HL-60 (cell line): ENCODE results near the gene ERAP2.

Source experiments
- DNase-seq, 2 experiments: peaks; one replicate each; pipeline ENCODE4 v3.0.0-alpha.2; 2010 to 2020; ENCODE audit warnings: low read depth in 1 of 2, low spot score in 1 of 2
- H3K27ac ChIP-seq: fragments of 250-450 bp; sonication (Bioruptor Pico); replicated peaks from 2 replicates; pipeline ENCODE4 v1.5.1; 2020; ENCODE audit warnings: mild to moderate bottlenecking, moderate library complexity
- H3K27me3 ChIP-seq: fragments of 250-450 bp; sonication (Bioruptor Pico); 2 replicates; pipeline ENCODE4 v1.5.1; 2021; ENCODE audit warnings: mild to moderate bottlenecking, moderate library complexity; ENCODE audit not compliant: insufficient read depth, poor library complexity, severe bottlenecking
- H3K4me3 ChIP-seq: replicated peaks from 2 replicates; pipeline ENCODE4 v1.5.1; 2011; ENCODE audit warnings: mild to moderate bottlenecking, control low read depth, low read length; ENCODE audit not compliant: insufficient read depth
- CTCF ChIP-seq: IDR thresholded peaks from one replicate; pipeline ENCODE4 v1.5.1; 2011; ENCODE audit warnings: low read length, control low read depth, inconsistent platforms; ENCODE audit not compliant: insufficient read depth
- GABPA ChIP-seq: IDR thresholded peaks from 2 replicates; pipeline ENCODE4 v1.6.1; 2012; ENCODE audit warnings: low read depth
- POLR2AphosphoS5 ChIP-seq: IDR thresholded peaks from 2 replicates; pipeline ENCODE4 v1.6.1; 2012; ENCODE audit warnings: low read depth
- REST ChIP-seq: IDR thresholded peaks from 2 replicates; pipeline ENCODE4 v1.6.1; 2012; ENCODE audit warnings: low read depth; ENCODE audit not compliant: insufficient replicate concordance
- SPI1 ChIP-seq: IDR thresholded peaks from 2 replicates; pipeline ENCODE4 v1.6.1; 2012; ENCODE audit warnings: low read depth, mild to moderate bottlenecking, borderline replicate concordance

ERAP2 gene

GRCh38 chr5:96868603-96869371 is 7.5 kb upstream of the ERAP2 start:
- TF ChIP-seq CTCF, result peak; percentile 67
- TF ChIP-seq GABPA, result no peak
- H3K27me3 ChIP-seq, result no peaks in the 10 kb centered on the region
- H3K27ac ChIP-seq, result no peak overlapping the region
- peak in 1 of 2 experiments; percentile 33 for DNase-seq
- no peak overlapping the region for H3K4me3 ChIP-seq

GRCh38 chr5:96869372-96869641 is 7.0 kb upstream of the ERAP2 start:
- Histone ChIP-seq H3K27me3 (no peaks in the 10 kb centered on the region), H3K27ac (no peak overlapping the region), H3K4me3 (no peak overlapping the region)
- TF ChIP-seq SPI1, result no peak
- no peak for TF ChIP-seq CTCF
- no peak for TF ChIP-seq REST
- no peak for TF ChIP-seq POLR2AphosphoS5
- TF ChIP-seq GABPA, result no peak
- DNase-seq, result no peak

- Histone ChIP-seq H3K4me3 (no peak overlapping the region), H3K27ac (no peak overlapping the region), H3K27me3 (no peaks in the 10 kb centered on the region)
- TF ChIP-seq CTCF (no peak), SPI1 (no peak), GABPA (no peak), POLR2AphosphoS5 (no peak), REST (no peak)
- no peak for DNase-seq
Measured at GRCh38 chr5:96870094-96871026, 5.9 kb upstream of the ERAP2 start.
